WERI-Rb-1 (cell line): ENCODE measurements around the gene PKNOX2.

Source experiments
- DNase-seq: peaks from one replicate; pipeline ENCODE4 v3.0.0-alpha.2; 2020
- H3K27ac ChIP-seq: fragments of 250-450 bp; sonication (Bioruptor Pico); 2 replicates; pipeline ENCODE4 v1.5.1; 2020; ENCODE audit warnings: mild to moderate bottlenecking, moderate library complexity
- H3K27me3 ChIP-seq: fragments of 250-450 bp; sonication (Bioruptor Pico); 2 replicates; pipeline ENCODE4 v1.5.1; 2021; ENCODE audit warnings: mild to moderate bottlenecking, low read depth, moderate library complexity; ENCODE audit not compliant: insufficient read depth, severe bottlenecking
- H3K36me3 ChIP-seq: fragments of 250-450 bp; sonication (Bioruptor Pico); 2 replicates; pipeline ENCODE4 v1.5.1; 2020; ENCODE audit warnings: mild to moderate bottlenecking, moderate library complexity
- H3K4me3 ChIP-seq: 2 replicates; pipeline ENCODE4 v1.5.1; 2011; ENCODE audit warnings: low read depth, mild to moderate bottlenecking, control low read depth, low read length
- H3K9me3 ChIP-seq: fragments of 250-450 bp; sonication (Bioruptor Pico); 2 replicates; pipeline ENCODE4 v1.5.1; 2021; ENCODE audit warnings: mild to moderate bottlenecking, moderate library complexity; ENCODE audit not compliant: severe bottlenecking
- TF ChIP-seq, protein P1 (sequence below): IDR thresholded peaks from 2 replicates; pipeline ENCODE4 v1.5.1; 2011; ENCODE audit warnings: low read depth, mild to moderate bottlenecking, control low read depth, inconsistent platforms, low read length

PKNOX2 gene

DNA sequence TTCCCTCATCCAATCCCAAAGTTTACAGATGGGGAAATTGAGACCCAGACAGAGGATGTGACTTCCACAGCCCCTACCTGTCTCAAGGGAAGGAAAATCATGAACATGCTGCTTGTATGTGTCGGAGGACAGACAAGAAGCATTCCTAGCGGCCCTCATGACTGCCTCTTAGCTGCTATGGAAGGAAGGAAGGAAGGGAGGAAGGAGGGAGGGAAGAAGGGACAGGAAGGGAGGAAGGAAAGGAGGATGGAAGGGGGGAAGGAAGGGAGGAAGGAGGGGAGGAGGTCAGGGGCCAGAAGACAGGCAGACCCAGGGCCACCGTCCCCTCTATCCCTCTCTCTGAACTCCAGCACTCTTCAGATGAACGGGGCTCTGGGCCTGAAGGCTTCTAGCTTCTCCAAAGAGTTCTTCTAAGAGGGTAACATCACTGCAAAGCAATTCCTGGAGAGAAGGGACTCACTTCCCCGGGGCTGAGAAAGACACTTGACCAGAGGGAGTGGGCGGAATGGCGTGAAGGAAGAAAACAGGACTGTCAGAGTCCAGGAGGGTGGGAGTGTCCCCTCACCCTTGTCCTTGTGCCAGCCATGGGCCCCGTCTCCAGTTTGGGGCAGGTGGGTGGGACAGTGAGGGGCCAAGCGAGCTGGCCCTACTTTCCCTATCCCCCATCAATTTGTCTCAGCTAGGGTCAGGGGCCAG, 182.2 kb downstream of the PKNOX2 start:
- TF ChIP-seq, protein P1, sequence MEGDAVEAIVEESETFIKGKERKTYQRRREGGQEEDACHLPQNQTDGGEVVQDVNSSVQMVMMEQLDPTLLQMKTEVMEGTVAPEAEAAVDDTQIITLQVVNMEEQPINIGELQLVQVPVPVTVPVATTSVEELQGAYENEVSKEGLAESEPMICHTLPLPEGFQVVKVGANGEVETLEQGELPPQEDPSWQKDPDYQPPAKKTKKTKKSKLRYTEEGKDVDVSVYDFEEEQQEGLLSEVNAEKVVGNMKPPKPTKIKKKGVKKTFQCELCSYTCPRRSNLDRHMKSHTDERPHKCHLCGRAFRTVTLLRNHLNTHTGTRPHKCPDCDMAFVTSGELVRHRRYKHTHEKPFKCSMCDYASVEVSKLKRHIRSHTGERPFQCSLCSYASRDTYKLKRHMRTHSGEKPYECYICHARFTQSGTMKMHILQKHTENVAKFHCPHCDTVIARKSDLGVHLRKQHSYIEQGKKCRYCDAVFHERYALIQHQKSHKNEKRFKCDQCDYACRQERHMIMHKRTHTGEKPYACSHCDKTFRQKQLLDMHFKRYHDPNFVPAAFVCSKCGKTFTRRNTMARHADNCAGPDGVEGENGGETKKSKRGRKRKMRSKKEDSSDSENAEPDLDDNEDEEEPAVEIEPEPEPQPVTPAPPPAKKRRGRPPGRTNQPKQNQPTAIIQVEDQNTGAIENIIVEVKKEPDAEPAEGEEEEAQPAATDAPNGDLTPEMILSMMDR = no peak
- H3K4me3 ChIP-seq = no peak overlapping the region
- H3K27me3 ChIP-seq = no peaks in the 10 kb centered on the region
- no peak for DNase-seq
- no peaks in the 10 kb centered on the region for H3K9me3 ChIP-seq
- no peaks in the 10 kb centered on the region for H3K36me3 ChIP-seq
- peak overlapping the region; percentile 16 for H3K27ac ChIP-seq

DNA sequence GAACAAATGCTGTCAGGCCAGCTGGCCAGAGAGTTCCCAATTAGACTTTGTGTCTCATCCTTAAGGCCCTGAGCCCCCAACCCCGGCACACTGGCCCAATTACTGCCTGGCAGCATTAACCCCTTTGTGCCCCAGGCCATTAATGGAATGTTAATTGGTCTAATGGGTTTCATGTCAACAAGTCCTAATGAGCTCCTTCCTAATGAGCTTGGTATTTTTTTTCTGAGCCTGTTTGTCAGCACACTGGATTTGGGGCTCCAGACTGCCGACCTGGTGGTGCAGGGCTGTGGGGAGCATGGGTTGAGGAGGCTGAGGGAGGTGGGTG, 182.7 kb downstream of the PKNOX2 start:
- H3K27ac ChIP-seq = no peak overlapping the region
- H3K9me3 ChIP-seq = no peaks in the 10 kb centered on the region
- no peak overlapping the region for H3K4me3 ChIP-seq
- no peaks in the 10 kb centered on the region for H3K27me3 ChIP-seq
- no peaks in the 10 kb centered on the region for H3K36me3 ChIP-seq
- no peak for DNase-seq
- TF ChIP-seq, protein P1 = no peak

DNA sequence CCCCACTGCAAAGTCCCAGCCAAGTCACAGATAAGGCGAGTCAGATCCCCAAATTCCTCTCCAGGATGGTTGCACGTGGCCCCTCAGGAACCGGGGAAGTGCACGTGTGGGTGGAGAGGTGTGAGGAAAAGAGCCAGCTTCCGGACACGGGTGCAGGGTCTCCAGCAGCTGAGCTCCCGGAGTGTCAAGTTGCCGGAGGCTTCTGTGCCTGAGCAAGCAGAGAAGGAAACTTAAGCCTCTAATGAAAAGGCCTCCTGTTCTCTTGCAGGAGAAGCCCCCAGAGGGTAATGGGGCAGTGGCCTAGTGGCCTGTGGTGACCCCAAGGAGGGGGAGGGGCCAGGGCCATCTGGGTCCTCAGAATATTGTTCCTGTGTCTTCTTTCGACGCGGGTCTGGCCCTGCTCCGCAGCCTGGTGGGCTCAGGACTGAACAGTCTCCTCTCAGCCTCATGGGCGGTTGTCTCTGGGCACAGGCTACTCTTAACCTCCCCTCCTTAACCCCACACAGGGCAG, 183.6 kb downstream of the PKNOX2 start:
- H3K4me3 ChIP-seq = no peak overlapping the region
- H3K36me3 ChIP-seq = no peaks in the 10 kb centered on the region
- no peaks in the 10 kb centered on the region for H3K27me3 ChIP-seq
- TF ChIP-seq, protein P1 = no peak
- H3K9me3 ChIP-seq = no peaks in the 10 kb centered on the region
- H3K27ac ChIP-seq = peak overlapping the region; percentile 82
- DNase-seq = peak; percentile 78

DNA sequence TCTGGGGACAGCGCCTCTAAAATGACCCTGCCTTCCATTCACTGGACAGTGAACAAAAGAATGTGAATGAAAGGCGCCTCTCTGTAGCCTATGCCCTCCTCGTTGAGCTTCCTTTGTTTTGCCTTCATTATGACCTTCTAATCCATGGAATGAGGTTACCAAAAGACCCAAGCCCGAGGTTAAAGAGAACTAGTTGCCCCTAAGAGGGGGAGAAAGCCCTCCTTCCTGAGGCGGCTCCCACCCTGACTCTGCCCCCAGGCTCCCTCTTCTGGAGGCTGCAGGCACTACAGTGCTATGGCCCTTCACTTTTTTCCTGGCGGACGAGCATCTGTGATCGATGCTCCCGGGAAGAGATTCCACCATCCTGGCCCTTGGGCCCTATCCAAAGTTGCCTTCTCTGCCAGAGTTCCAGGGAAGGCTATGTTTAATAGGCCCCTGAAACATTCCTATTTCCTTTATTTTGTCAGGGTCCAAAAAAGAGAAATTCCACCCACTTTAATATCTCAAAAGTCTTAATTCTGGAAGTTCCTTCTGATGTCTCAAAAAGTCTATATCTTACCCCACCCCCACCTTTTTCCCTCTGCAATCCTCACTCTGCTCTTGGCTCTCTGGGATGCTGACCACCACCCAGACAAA, 184.2 kb downstream of the PKNOX2 start:
- DNase-seq = peak; percentile 78
- H3K9me3 ChIP-seq = no peaks in the 10 kb centered on the region
- H3K27ac ChIP-seq = peak overlapping the region; percentile 82
- TF ChIP-seq, protein P1 = peak; percentile 88
- H3K27me3 ChIP-seq = no peaks in the 10 kb centered on the region
- no peak overlapping the region for H3K4me3 ChIP-seq
- H3K36me3 ChIP-seq = no peaks in the 10 kb centered on the region

DNA sequence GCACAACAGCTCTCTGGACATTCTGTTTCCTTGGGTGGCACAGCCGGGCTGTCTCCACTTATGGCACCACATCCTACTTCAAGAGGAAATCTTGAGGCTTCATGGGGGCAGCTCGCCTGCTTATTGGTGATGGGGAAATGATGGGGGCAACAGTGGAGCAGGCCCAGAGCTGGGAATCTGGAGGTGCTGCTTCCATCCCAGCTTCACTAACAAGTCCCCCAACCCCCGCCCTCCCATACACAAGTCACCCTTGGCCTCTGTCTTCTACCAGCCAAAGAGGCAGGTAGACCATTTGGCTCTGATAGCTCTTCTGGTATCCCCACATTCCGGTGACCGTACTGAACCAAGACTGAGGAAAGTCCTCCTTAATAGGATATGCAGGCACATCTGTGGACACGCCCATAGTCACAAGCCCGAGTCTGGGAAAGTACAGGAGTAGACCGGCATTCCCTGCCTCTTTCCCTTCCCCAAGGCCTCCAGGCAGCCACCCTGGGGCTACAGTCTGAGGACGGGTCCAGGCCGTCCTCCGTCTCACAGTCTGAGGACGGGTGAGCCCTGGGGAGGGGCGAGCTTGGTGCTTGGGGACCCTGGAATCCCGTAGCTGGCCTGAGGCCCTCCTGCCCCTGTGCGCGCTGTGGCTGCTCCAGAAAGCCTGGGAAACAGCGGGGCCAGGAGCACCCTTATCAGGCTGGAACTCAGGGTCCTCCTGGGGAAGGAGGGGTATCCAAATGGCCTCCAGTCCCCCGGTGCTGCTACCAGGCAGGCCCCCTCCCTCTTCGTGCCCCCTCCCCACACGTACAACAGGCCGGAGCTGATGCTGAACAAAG, 185.9 kb downstream of the PKNOX2 start:
- TF ChIP-seq, protein P1 = no peak
- Histone ChIP-seq H3K36me3 (no peaks in the 10 kb centered on the region), H3K4me3 (no peak overlapping the region), H3K27ac (no peak overlapping the region), H3K27me3 (no peaks in the 10 kb centered on the region), H3K9me3 (no peaks in the 10 kb centered on the region)
- no peak for DNase-seq
